ENCODE results near the gene RAD51D.

Gene RAD51D

GRCh38 chr17:35129154-35129972 is 9.7 kb upstream of the RAD51D start:
- TF ChIP-seq TSHZ2 (CRISPR knock-in tag; IDR thresholded peaks at IDR 0.05): no peak
- TF ChIP-seq, protein P1, sequence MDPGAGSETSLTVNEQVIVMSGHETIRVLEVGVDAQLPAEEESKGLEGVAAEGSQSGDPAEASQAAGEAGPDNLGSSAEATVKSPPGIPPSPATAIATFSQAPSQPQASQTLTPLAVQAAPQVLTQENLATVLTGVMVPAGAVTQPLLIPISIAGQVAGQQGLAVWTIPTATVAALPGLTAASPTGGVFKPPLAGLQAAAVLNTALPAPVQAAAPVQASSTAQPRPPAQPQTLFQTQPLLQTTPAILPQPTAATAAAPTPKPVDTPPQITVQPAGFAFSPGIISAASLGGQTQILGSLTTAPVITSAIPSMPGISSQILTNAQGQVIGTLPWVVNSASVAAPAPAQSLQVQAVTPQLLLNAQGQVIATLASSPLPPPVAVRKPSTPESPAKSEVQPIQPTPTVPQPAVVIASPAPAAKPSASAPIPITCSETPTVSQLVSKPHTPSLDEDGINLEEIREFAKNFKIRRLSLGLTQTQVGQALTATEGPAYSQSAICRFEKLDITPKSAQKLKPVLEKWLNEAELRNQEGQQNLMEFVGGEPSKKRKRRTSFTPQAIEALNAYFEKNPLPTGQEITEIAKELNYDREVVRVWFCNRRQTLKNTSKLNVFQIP (CRISPR knock-in tag; IDR thresholded peaks at IDR 0.05; ENCODE audit: borderline replicate concordance, low read depth): no peak
- no peak for TF ChIP-seq ZNF70 (CRISPR knock-in tag; IDR thresholded peaks at IDR 0.05)
- no peak for TF ChIP-seq OSR1 (CRISPR knock-in tag; IDR thresholded peaks at IDR 0.05)
- TF ChIP-seq, protein P2, sequence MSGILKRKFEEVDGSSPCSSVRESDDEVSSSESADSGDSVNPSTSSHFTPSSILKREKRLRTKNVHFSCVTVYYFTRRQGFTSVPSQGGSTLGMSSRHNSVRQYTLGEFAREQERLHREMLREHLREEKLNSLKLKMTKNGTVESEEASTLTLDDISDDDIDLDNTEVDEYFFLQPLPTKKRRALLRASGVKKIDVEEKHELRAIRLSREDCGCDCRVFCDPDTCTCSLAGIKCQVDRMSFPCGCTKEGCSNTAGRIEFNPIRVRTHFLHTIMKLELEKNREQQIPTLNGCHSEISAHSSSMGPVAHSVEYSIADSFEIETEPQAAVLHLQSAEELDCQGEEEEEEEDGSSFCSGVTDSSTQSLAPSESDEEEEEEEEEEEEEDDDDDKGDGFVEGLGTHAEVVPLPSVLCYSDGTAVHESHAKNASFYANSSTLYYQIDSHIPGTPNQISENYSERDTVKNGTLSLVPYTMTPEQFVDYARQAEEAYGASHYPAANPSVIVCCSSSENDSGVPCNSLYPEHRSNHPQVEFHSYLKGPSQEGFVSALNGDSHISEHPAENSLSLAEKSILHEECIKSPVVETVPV (CRISPR knock-in tag; IDR thresholded peaks at IDR 0.05): no peak
- ATAC-seq: no peak

DNA sequence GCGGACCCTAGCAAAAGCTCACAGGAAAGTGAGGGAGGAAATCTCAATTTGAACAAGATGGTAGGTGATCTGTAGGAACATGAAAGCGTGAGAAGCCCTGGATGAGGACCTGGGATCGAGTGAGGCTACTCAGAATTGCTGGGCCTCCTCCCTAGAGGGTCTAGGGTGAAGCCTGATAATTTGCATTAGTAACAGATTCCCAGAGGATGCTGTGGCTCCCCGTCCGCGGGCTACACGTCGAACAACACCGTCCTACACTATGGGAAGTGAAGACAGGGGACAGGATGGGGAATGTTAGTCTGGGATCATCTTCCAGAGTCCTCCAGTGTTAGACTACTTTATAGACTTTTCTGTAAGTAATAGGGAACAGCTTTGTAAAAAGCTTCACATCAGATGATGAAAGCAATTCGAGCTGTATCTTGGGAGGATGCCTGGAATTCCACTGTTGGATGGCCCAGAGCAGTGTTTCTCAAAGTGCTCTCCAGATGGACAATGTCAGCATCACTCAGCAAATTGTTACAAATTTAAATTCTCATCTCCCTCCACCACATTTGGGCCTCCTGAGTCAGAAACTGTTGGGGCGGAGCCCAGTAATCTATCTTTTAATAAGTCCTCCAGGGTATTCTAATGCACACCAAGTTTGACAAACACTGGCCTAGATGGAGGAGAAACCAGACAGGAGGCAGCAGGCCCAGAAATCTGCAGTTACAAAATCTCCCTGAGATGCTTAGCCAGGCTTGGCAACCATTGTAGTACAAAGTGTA is 8.3 kb upstream of the RAD51D start:
- ATAC-seq: peak; percentile 53
- no peak for TF ChIP-seq ZNF70 (CRISPR knock-in tag; IDR thresholded peaks at IDR 0.05)
- TF ChIP-seq ARNTL (CRISPR knock-in tag; IDR thresholded peaks at IDR 0.05; ENCODE audit: borderline replicate concordance, low read depth): no peak
- no peak for TF ChIP-seq TCF4 (CRISPR knock-in tag; IDR thresholded peaks at IDR 0.05; ENCODE audit: borderline replicate concordance)

DNA sequence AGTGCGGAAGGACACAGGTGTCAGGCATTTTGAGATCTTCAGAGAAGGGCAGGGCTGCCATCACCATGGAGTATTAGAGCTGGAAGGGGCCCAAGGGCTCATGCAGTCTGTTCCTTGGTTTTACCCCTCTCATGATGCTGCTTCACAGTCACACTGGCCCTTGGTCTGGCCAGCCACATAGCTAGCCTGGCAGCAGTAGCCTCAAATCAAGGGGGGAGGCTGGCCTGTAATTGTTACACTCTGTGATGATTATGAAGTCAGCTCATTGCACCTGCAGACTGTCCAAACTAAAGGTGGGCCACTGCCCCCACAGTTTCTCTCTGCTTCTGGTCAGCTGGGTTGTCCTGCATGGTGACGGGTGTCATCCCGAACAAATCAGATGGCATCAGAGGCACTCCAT is 1.7 kb upstream of the RAD51D start, which contains the start of gene FNDC8:
TSS of gene FNDC8 (plus strand) at position 301 of the 400 bp plus-strand sequence. CDS start at position 380, 79 bp downstream.
- ATAC-seq: no peak
- TF ChIP-seq, protein P2 (CRISPR knock-in tag; IDR thresholded peaks at IDR 0.05): no peak
- no peak for TF ChIP-seq OSR1 (CRISPR knock-in tag; IDR thresholded peaks at IDR 0.05)
- TF ChIP-seq ZC3H10 (CRISPR knock-in tag; IDR thresholded peaks at IDR 0.05): no peak
- no peak for TF ChIP-seq ZNF565 (CRISPR knock-in tag; conservative IDR thresholded peaks at IDR 0.05; ENCODE audit: low read depth)
- TF ChIP-seq TOX (CRISPR knock-in tag; IDR thresholded peaks at IDR 0.05; ENCODE audit: borderline replicate concordance): no peak
- no peak for TF ChIP-seq PATZ1 (CRISPR knock-in tag; IDR thresholded peaks at IDR 0.05; ENCODE audit: borderline replicate concordance)
- TF ChIP-seq TSHZ2 (CRISPR knock-in tag; IDR thresholded peaks at IDR 0.05): no peak
- no peak for TF ChIP-seq ZNF8 (CRISPR knock-in tag; IDR thresholded peaks at IDR 0.05)
- TF ChIP-seq, protein P3, sequence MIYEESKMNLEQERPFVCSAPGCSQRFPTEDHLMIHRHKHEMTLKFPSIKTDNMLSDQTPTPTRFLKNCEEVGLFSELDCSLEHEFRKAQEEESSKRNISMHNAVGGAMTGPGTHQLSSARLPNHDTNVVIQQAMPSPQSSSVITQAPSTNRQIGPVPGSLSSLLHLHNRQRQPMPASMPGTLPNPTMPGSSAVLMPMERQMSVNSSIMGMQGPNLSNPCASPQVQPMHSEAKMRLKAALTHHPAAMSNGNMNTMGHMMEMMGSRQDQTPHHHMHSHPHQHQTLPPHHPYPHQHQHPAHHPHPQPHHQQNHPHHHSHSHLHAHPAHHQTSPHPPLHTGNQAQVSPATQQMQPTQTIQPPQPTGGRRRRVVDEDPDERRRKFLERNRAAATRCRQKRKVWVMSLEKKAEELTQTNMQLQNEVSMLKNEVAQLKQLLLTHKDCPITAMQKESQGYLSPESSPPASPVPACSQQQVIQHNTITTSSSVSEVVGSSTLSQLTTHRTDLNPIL (CRISPR knock-in tag; IDR thresholded peaks at IDR 0.05; ENCODE audit: low read depth): no peak
- no peak for TF ChIP-seq ARNTL (CRISPR knock-in tag; IDR thresholded peaks at IDR 0.05; ENCODE audit: borderline replicate concordance, low read depth)
- TF ChIP-seq, protein P1 (CRISPR knock-in tag; IDR thresholded peaks at IDR 0.05; ENCODE audit: borderline replicate concordance, low read depth): no peak
- no peak for TF ChIP-seq GLIS3 (CRISPR knock-in tag; IDR thresholded peaks at IDR 0.05)
- TF ChIP-seq CSDC2 (CRISPR knock-in tag; IDR thresholded peaks at IDR 0.05): no peak
- no peak for TF ChIP-seq ESRRG (CRISPR knock-in tag; IDR thresholded peaks at IDR 0.05)
- no peak for TF ChIP-seq TCF4 (CRISPR knock-in tag; IDR thresholded peaks at IDR 0.05; ENCODE audit: borderline replicate concordance)
- TF ChIP-seq ISL1 (CRISPR knock-in tag; IDR thresholded peaks at IDR 0.05): no peak
- TF ChIP-seq SNAI2 (CRISPR knock-in tag; IDR thresholded peaks at IDR 0.05): no peak
- TF ChIP-seq ZFP30 (CRISPR knock-in tag; IDR thresholded peaks at IDR 0.05): no peak
